ENCODE results near the gene SCYL1.
"Not testable (repeated sequence)": the region's sequence is repeated elsewhere in the genome, so short reads cannot be mapped to it uniquely, and the experiment has no call there.

SCYL1 gene

DNA sequence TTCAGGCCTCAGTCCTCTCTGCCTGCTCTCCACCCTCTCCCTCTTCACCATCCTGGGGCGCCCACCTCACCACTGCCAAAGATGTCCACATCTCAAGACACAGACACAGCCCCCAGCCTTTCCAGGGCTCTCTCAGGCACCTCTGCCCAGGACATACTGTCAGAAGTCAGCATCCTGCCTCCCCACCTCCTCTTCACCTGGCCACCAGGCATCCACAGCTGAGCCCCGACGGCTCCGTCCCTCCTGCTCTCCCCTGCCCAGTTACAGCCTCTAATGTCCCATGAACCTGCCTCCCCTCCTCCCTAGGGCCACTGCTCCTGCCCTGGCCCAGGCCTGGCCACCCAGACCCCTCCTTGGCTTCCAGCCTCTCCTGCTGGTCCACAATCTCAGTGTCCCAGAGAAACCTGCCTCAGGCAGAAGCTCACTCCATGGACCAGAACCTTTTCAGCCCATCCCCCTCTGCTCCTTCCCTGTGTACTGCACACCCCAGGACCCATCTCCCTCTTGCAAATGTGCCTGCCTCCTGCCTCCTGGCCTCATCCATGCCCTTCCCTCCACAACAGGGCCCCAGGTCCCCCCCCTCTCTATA is 30.1 kb downstream of the SCYL1 start:
- no peak for DNase-seq (ENCODE audit: low spot score)

GRCh38 chr11:65555693-65556231 is 30.9 kb downstream of the SCYL1 start:
- DNase-seq (ENCODE audit: low spot score): peak; percentile 91

DNA sequence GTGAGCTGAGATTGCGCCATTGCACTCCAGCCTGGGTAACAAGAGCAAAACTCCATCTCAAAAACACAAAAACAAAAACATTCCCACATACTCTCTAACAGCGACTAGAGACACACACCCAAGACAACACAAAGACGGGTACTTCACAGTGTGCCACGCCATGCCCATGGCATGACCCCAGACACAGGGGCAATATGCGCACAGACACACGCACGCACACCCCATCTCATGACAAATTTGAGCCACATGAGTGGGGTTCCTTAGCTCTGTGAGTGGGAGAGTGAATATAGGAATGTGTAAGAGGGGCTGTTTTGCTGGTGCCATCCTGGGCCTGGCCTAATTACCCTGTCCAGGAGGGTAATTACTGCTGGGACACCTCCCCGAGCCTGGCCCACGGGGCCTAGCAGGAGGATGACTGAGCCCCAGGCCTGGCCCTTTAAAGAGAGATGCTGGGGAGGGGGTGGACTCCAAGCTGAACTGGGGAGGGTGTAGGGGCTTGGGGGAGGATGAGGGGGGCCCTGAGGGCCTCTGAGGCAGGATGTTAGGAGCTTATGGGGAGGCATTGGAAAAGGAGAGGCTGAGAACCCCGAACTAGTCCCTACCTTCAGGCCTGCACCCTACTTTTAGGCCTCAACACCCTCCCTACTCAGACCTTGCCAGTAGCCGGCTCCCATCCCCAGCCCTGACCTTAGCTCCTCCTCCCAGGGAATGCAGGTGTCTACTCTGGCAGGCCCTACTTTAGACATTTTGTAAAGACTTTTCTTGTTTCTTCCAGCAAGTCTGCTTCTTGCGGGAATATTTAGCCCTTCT is 31.8 kb downstream of the SCYL1 start:
- DNase-seq (ENCODE audit: low spot score): no peak

- no peak for DNase-seq (ENCODE audit: low spot score)
These were observed 32.6 kb downstream of the SCYL1 start for GRCh38 chr11:65557280-65558001.

- DNase-seq (ENCODE audit: low spot score): peak; percentile 92
These were observed 33.4 kb downstream of the SCYL1 start, which contains the start of gene LTBP3 for GRCh38 chr11:65558002-65558929. TSS of gene LTBP3 (minus strand) at chr11:65558359. CDS start at chr11:65557959, 400 bp downstream.

GRCh38 chr11:65558930-65559509 is 34.1 kb downstream of the SCYL1 start:
- peak; percentile 67 for DNase-seq (ENCODE audit: low spot score)

GRCh38 chr11:65559535-65559934 is 34.7 kb downstream of the SCYL1 start:
- no peak for DNase-seq (ENCODE audit: low spot score)

DNA sequence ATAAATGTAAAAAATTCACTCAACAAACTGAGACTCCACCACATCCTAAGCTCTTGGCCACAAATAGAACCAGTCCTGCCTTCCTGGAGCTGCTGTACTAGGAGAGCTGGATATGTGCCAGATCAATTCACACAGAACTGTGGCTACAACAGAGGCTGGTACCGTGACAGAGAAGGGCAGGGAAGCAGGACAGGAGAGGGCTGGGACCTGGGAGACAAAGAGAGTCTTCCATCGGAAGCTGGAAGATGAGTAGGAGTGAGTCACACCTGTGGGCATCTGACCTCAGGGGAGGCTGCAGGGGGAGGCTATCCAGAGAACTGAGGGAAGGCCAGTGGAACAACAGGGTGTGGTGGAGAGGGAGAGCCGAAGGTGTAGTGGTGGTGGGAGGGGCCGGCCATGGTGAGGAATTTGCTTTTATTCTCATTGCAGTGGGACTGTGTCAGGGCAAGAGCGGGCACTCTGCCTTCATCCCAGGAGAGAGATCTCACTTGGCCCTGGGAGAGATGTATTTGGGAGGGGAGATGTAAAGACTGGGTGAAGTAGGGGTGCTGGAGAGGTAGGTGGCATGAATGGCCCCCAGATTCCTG is 35.2 kb downstream of the SCYL1 start:
- DNase-seq (ENCODE audit: low spot score): no peak

DNA sequence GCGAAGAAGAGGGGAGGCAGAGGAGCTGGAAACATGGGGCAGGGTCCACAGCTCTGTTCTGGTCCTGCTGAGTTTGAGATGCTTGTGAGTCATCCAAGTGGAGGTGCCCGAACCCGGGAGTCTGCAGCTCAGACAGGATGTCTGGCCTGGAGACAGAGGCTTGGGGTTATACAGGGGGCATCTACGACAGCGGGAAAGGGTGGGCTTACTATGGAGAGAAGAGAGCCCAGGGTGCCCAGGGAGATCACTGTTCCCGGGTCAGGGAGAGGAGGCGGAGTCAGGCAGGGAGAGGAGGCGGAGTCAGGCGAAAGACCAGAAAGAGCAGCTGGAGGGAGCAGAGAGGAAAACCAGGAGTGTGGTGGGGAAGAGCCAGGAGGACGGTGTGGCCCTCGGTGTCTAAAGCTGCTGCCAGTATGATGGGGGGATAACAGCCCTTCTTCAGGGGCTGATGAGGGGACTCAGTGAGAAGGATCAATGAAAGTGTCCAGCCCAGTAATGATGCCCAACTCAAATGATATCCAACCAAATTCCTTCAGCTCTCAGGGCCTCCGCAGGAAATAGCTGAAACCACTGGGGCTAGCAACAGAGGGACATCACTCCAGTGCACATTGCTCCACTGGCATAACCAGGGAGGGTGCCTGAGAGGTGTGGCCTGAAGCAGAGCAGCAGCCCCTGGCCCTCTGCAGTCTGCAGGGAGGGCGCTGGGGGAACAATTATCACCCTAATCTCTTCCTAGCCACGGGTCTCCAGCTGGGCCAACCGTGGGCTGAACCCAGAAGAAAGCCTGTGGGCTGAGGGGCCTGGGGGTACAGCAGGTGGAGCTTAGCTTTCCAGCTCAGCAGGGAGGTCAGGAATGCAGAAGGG is 35.9 kb downstream of the SCYL1 start:
- no peak for DNase-seq (ENCODE audit: low spot score)

GRCh38 chr11:65562020-65562419 is 37.1 kb downstream of the SCYL1 start:
- no peak for DNase-seq (ENCODE audit: low spot score)

DNA sequence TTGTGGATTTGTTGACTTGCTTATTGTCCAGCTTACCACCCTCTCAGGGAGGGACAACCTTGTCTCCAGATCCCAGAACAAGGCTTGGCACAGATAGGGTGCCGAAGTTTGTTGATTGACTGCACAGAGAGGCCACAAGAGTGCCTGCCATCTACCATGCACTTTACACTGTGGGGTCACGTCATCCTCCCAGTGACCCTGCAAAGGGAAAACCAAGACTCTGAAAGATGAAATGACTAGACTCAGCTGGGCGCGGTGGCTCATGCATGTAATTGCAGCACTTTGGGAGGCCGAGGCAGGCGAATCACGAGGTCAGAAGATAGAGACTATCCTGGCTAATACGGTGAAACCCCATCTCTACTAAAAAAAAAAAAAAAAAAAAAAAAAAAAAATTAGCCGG is 37.9 kb downstream of the SCYL1 start:
- DNase-seq (ENCODE audit: low spot score): no peak

DNA sequence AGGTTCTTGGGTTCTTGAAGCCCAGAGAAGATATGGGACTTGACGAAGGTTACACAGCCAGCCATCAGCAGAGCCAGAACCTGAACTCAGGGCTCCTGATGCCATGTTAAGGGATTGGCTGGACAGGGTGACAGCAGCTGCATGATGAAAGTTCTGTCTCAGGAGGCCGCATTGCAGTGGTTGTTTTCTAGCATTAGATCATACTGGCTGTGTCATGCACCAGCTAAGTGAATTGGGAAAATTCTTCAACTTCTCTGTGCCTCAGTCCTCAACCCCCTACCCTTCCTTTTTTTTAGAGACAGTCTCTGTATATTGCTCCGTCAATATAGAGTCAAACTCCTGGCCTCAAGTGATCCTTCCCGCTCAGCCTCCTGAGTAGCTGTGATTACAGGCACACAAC is 38.7 kb downstream of the SCYL1 start:
- DNase-seq (ENCODE audit: low spot score): no peak

GRCh38 chr11:65564879-65565559 is 40.1 kb downstream of the SCYL1 start:
- DNase-seq (ENCODE audit: low spot score): not testable (repeated sequence)

DNA sequence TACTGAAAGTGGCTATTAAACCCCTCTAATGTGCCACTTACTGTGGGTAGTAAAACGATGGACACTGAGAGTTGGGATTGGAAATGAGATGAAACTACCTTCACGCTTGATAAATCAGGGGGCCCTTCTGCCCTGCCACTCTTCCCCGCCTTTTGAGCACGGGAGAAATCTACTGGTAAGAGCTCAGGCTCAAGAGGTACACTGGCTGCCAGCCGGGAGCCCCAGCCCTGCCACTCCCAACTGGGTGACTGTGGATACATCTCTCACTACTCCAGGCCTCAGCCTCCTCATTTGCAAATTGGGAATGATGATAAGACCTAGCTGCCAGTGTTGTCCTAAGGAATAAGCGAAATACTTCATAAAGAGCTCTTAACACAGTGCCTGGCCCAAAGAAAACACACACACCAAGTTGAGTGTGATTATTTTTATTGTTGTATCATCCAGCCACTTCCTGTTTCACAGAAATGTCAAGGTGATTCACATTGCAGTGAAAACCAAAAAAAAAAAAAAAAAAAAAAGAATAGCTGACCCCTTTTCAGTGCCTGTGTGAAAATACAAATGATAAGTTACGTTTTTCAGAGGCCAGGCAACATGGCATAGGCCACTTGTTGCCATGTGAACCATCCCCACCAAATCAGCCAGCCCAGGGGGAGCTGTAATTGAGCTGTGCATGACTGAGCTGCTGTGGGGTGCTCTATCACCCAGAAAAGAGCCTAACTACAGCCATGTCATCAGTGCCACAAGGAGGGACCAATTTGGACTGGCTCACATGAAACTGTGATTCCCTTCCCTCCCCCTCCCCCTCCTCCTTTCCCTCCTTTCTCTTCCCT is 41.0 kb downstream of the SCYL1 start:
- no peak for DNase-seq (ENCODE audit: low spot score)

- DNase-seq (ENCODE audit: low spot score): no peak
These were observed 44.5 kb downstream of the SCYL1 start for GRCh38 chr11:65569164-65569972.

- DNase-seq (ENCODE audit: low spot score): peak; percentile 96
These were observed 45.4 kb downstream of the SCYL1 start, which contains the start of gene ZNRD2 for GRCh38 chr11:65569973-65570918. TSS of gene ZNRD2 (plus strand) at chr11:65570477. CDS start at chr11:65570492, 15 bp downstream.
